CD4-positive, CD25-positive, alpha-beta regulatory T cell (primary cell): ENCODE results near the gene CYBA. TPM values are rescaled to one million over a fixed set of nuclear protein-coding genes. Genes with fewer than 3 reads are reported as not detected.

ENCODE experiments used
- ATAC-seq, 2 donors: fragments of 150-1000 bp; cut with Tn5 transposase; one replicate each; pipeline ENCODE4 v1.10.0; 2021; ENCODE audit warnings: low read depth in 2 of 2, moderate number of reproducible peaks in 2 of 2, moderate library complexity in 1 of 2
- DNase-seq, 3 donors: peaks; one replicate each; pipeline versions ENCODE4 v3.0.0 to v3.0.0-alpha.2; 2012 to 2022; ENCODE audit warnings: mixed read lengths in 1 of 3
- H3K27ac ChIP-seq: one replicate; pipeline ENCODE4 v1.7.0; 2013; ENCODE audit warnings: mild to moderate bottlenecking, low read length; ENCODE audit not compliant: insufficient read depth, poor library complexity, severe bottlenecking
- H3K27me3 ChIP-seq: one replicate; pipeline ENCODE4 v1.7.0; 2013; ENCODE audit warnings: low read length; ENCODE audit not compliant: control insufficient read depth, insufficient read depth
- H3K36me3 ChIP-seq: one replicate; pipeline ENCODE4 v1.7.0; 2013; ENCODE audit warnings: mild to moderate bottlenecking, low read length, moderate library complexity; ENCODE audit not compliant: control insufficient read depth, insufficient read depth
- H3K4me1 ChIP-seq: 2 replicates; pipeline ENCODE4 v1.7.0; 2013; ENCODE audit warnings: mild to moderate bottlenecking, low read length; ENCODE audit not compliant: insufficient read depth, control insufficient read depth, poor library complexity, severe bottlenecking
- H3K4me3 ChIP-seq: one replicate; pipeline ENCODE4 v1.7.0; 2013; ENCODE audit warnings: low read depth, mild to moderate bottlenecking, low read length, moderate library complexity
- H3K9me3 ChIP-seq, 2 experiments: 1 replicate in 1 of 2; 2 replicates in 1 of 2; pipeline ENCODE4 v1.7.0; 2013; ENCODE audit warnings: low read length in 2 of 2, mild to moderate bottlenecking in 1 of 2, moderate library complexity in 1 of 2; ENCODE audit not compliant: control insufficient read depth in 2 of 2
- H3K27ac Mint-ChIP-seq, 3 donors: one replicate each; pipeline ENCODE4 v1.8.0; 2020 to 2022; ENCODE audit warnings: mild to moderate bottlenecking in 3 of 3, mixed read lengths in 3 of 3, moderate library complexity in 2 of 3
- H3K27me3 Mint-ChIP-seq: one replicate; pipeline ENCODE4 v1.8.0; 2022; ENCODE audit warnings: mild to moderate bottlenecking, mixed read lengths
- H3K36me3 Mint-ChIP-seq: one replicate; pipeline ENCODE4 v1.8.0; 2020; ENCODE audit warnings: mixed read lengths
- H3K4me1 Mint-ChIP-seq, 4 donors: one replicate each; pipeline ENCODE4 v1.8.0; 2020 to 2022; ENCODE audit warnings: mixed read lengths in 4 of 4, mild to moderate bottlenecking in 1 of 4
- H3K4me3 Mint-ChIP-seq, 4 donors: one replicate each; pipeline ENCODE4 v1.8.0; 2020 to 2022; ENCODE audit warnings: mild to moderate bottlenecking in 4 of 4, mixed read lengths in 4 of 4, moderate library complexity in 3 of 4
- H3K9me3 Mint-ChIP-seq, 7 donors: one replicate each; pipeline ENCODE4 v1.8.0; 2020 to 2022; ENCODE audit warnings: mixed read lengths in 7 of 7, mild to moderate bottlenecking in 3 of 7, moderate library complexity in 2 of 7
- polyA plus RNA-seq, 4 donors: library from polyadenylated mRNA; unstranded; fragments of 300-500 nt; fragmentation: Illumina TruSeq; gene quantifications; one replicate each; pipeline ENCODE4 v1.2.3, GENCODE V29; 2021
- total RNA-seq: library from RNA; stranded (reverse); gene quantifications from one replicate; pipeline ENCODE4 v1.2.3, GENCODE V29; 2022

Gene CYBA
- total and polyA plus RNA-seq, 5 donors from 2014 or later: 351 to 964 (median 715) TPM

GRCh38 chr16:88657371-88657770 lies 6.5 kb upstream of the CYBA start:
- peaks cover 5% of the 10 kb centered on the region for H3K36me3 Mint-ChIP-seq
- no peaks in the 10 kb centered on the region for H3K27me3 Mint-ChIP-seq
- peaks cover 7 to 12% (median 10%) of the 10 kb centered on the region in 4 donors for H3K4me1 Mint-ChIP-seq
- no peak for ATAC-seq
- DNase-seq: no peak
- H3K27ac Mint-ChIP-seq: no peak overlapping the region
- Histone ChIP-seq H3K4me1 (peaks cover 6% of the 10 kb centered on the region), H3K36me3 (no peaks in the 10 kb centered on the region), H3K27me3 (no peaks in the 10 kb centered on the region), H3K9me3 (no peaks in the 10 kb centered on the region), H3K4me3 (no peak overlapping the region), H3K27ac (no peak overlapping the region)
- H3K4me3 Mint-ChIP-seq: no peak overlapping the region
- no peaks in the 10 kb centered on the region for H3K9me3 Mint-ChIP-seq

GRCh38 chr16:88656291-88656980 lies 5.6 kb upstream of the CYBA start:
- ATAC-seq (no peak), DNase-seq (no peak)
- Histone ChIP-seq H3K27me3 (no peaks in the 10 kb centered on the region), H3K9me3 (no peaks in the 10 kb centered on the region), H3K27ac (no peak overlapping the region), H3K36me3 (no peaks in the 10 kb centered on the region), H3K4me3 (no peak overlapping the region), H3K4me1 (peaks cover 9% of the 10 kb centered on the region)
- Mint-ChIP-seq H3K9me3 (peaks cover 0 to 2% (median 0%) of the 10 kb centered on the region in 7 donors), H3K27ac (peak overlapping the region in 1 of 3 donors; percentile 5), H3K36me3 (peaks cover 5% of the 10 kb centered on the region), H3K4me3 (no peak overlapping the region), H3K27me3 (no peaks in the 10 kb centered on the region), H3K4me1 (peaks cover 0 to 11% (median 6%) of the 10 kb centered on the region in 4 donors)

- H3K27ac ChIP-seq: no peak overlapping the region
- H3K4me3 Mint-ChIP-seq: no peak overlapping the region
- no peak overlapping the region for H3K4me3 ChIP-seq
- ATAC-seq (no peak), DNase-seq (no peak)
- H3K36me3 ChIP-seq: no peaks in the 10 kb centered on the region
- peak overlapping the region in 1 of 3 donors; percentile 5 for H3K27ac Mint-ChIP-seq
- H3K36me3 Mint-ChIP-seq: peaks cover 5% of the 10 kb centered on the region
- H3K27me3 Mint-ChIP-seq: no peaks in the 10 kb centered on the region
- peaks cover 0 to 2% (median 0%) of the 10 kb centered on the region in 7 donors for H3K9me3 Mint-ChIP-seq
- no peaks in the 10 kb centered on the region for H3K9me3 ChIP-seq
- peaks cover 0 to 10% (median 3%) of the 10 kb centered on the region in 4 donors for H3K4me1 Mint-ChIP-seq
- H3K4me1 ChIP-seq: peaks cover 13% of the 10 kb centered on the region
- H3K27me3 ChIP-seq: no peaks in the 10 kb centered on the region
These were observed 5.0 kb upstream of the CYBA start for GRCh38 chr16:88655733-88656281.

- peaks cover 16% of the 10 kb centered on the region for H3K4me1 ChIP-seq
- DNase-seq: no peak
- no peaks in the 10 kb centered on the region for H3K27me3 ChIP-seq
- no peak for ATAC-seq
- no peak overlapping the region for H3K4me3 ChIP-seq
- Mint-ChIP-seq H3K36me3 (peaks cover 5% of the 10 kb centered on the region), H3K9me3 (peaks cover 0 to 2% (median 0%) of the 10 kb centered on the region in 7 donors), H3K27ac (peak overlapping the region in 2 of 3 donors; percentile 65 to 71), H3K4me1 (peaks cover 0 to 11% (median 3%) of the 10 kb centered on the region in 4 donors), H3K27me3 (no peaks in the 10 kb centered on the region), H3K4me3 (peak overlapping the region in 2 of 4 donors; percentile 21 to 52)
- no peaks in the 10 kb centered on the region for H3K36me3 ChIP-seq
- H3K27ac ChIP-seq: no peak overlapping the region
- no peaks in the 10 kb centered on the region for H3K9me3 ChIP-seq
These were observed 4.3 kb upstream of the CYBA start for GRCh38 chr16:88655053-88655732.

GRCh38 chr16:88654363-88655052 lies 3.7 kb upstream of the CYBA start:
- ATAC-seq: no peak
- no peaks in the 10 kb centered on the region for H3K27me3 ChIP-seq
- H3K27ac ChIP-seq: no peak overlapping the region
- Mint-ChIP-seq H3K27ac (peak overlapping the region in 1 of 3 donors; percentile 9), H3K36me3 (peaks cover 5% of the 10 kb centered on the region), H3K27me3 (no peaks in the 10 kb centered on the region), H3K9me3 (peaks cover 0 to 2% (median 0%) of the 10 kb centered on the region in 7 donors), H3K4me1 (peaks cover 0 to 14% (median 3%) of the 10 kb centered on the region in 4 donors), H3K4me3 (peak overlapping the region in 2 of 4 donors; percentile 7 to 56)
- no peaks in the 10 kb centered on the region for H3K9me3 ChIP-seq
- H3K4me3 ChIP-seq: no peak overlapping the region
- peaks cover 23% of the 10 kb centered on the region for H3K4me1 ChIP-seq
- no peaks in the 10 kb centered on the region for H3K36me3 ChIP-seq
- no peak for DNase-seq

- Mint-ChIP-seq H3K4me1 (peaks cover 0 to 20% (median 7%) of the 10 kb centered on the region in 4 donors), H3K27me3 (no peaks in the 10 kb centered on the region), H3K36me3 (peaks cover 9% of the 10 kb centered on the region), H3K4me3 (peak overlapping the region in 3 of 4 donors; percentile 7 to 56 (median 23)), H3K27ac (peak overlapping the region; percentile 9 to 74 (median 38)), H3K9me3 (peaks cover 0 to 4% (median 0%) of the 10 kb centered on the region in 7 donors)
- Histone ChIP-seq H3K4me1 (peaks cover 29% of the 10 kb centered on the region), H3K36me3 (no peaks in the 10 kb centered on the region), H3K9me3 (no peaks in the 10 kb centered on the region), H3K27me3 (no peaks in the 10 kb centered on the region), H3K4me3 (no peak overlapping the region), H3K27ac (no peak overlapping the region)
- DNase-seq (no peak), ATAC-seq (no peak)
These were observed 2.9 kb upstream of the CYBA start for GRCh38 chr16:88653596-88654362.

GRCh38 chr16:88653101-88653500 lies 2.2 kb upstream of the CYBA start:
- Histone ChIP-seq H3K4me1 (peaks cover 32% of the 10 kb centered on the region), H3K27ac (peak overlapping the region; percentile 14), H3K36me3 (no peaks in the 10 kb centered on the region), H3K27me3 (no peaks in the 10 kb centered on the region), H3K4me3 (no peak overlapping the region), H3K9me3 (no peaks in the 10 kb centered on the region)
- DNase-seq: no peak
- Mint-ChIP-seq H3K36me3 (peaks cover 9% of the 10 kb centered on the region), H3K4me3 (peak overlapping the region in 3 of 4 donors; percentile 23 to 51 (median 47)), H3K4me1 (peaks cover 0 to 23% (median 7%) of the 10 kb centered on the region in 4 donors), H3K27ac (peak overlapping the region in 2 of 3 donors; percentile 38 to 74), H3K27me3 (no peaks in the 10 kb centered on the region), H3K9me3 (peaks cover 0 to 4% (median 0%) of the 10 kb centered on the region in 7 donors)
- no peak for ATAC-seq
